GM12874 (cell line): ENCODE results near the gene PGRMC1.

ENCODE experiments used
- CTCF ChIP-seq: IDR thresholded peaks from 2 replicates; pipeline ENCODE4 v1.5.1; 2011; ENCODE audit warnings: low read depth, mild to moderate bottlenecking, control low read depth, low read length, moderate library complexity; ENCODE audit not compliant: insufficient read depth

The PGRMC1 gene

GRCh38 chrX:119236623-119237561 is 807 bp downstream of the PGRMC1 start:
- no peak for TF ChIP-seq CTCF

- no peak for TF ChIP-seq CTCF
Observed at GRCh38 chrX:119237562-119237942, 1.5 kb downstream of the PGRMC1 start.

- no peak for TF ChIP-seq CTCF
Observed at GRCh38 chrX:119238557-119238956, 2.5 kb downstream of the PGRMC1 start.

GRCh38 chrX:119240356-119240755 is 4.3 kb downstream of the PGRMC1 start:
- no peak for TF ChIP-seq CTCF

- TF ChIP-seq CTCF = no peak
Observed at GRCh38 chrX:119247702-119248101, 11.6 kb downstream of the PGRMC1 start.

DNA sequence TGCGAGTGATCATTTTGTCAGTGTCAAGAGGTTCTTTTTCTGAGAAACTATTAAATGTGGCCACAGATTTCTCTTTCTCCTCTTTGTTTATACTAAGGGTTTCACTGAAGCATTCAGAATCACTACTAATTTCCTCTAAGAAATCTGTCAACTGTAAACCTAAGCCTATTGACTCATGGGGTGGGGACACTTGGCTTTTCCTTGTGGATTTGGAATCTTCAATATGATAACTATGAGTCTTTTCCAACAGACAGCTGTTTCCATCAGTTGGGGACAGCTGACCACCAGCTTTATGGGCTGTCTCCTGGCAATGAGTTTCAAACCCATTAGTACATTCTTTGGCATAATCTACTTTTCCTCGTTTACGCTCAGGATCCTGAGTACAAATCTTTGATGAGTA is 13.8 kb downstream of the PGRMC1 start:
- no peak for TF ChIP-seq CTCF

DNA sequence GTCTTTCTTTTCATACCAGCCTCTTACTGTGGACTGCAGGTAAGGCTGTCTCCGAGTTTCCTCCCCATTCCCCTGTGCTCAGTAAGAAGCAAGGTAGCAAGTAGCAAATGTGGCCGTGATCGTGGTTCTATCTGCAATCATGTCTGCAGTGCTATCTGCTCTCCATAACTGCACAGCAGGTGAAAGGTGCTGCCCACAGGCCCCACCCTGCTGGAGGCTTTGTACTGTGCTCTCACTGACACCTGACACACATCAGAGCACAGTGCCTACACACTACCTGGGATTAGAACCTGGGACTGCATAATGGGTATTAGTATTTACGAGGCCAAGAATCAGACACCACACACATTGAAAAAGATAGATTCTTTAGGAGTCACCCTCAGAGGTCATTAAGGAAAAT is 15.3 kb downstream of the PGRMC1 start:
- TF ChIP-seq CTCF = no peak
